ENCODE measurements around the gene ARL1. TPM values are rescaled to one million over a fixed set of nuclear protein-coding genes. Genes with fewer than 3 reads are reported as not detected.

The ARL1 gene
- total RNA-seq, 1 experiment from 2014 or later = 76.0 TPM

- H3K4me1 ChIP-seq (ENCODE audit: control insufficient read depth in 1 of 2, insufficient read depth in 2 of 2, low read length in 2 of 2) = no peaks in the 10 kb centered on the region
- no peak for TF ChIP-seq FOSL1 (IDR thresholded peaks at IDR 0.05; ENCODE audit: low read depth)
- no peak for TF ChIP-seq TCF7L2 (IDR thresholded peaks at IDR 0.05; ENCODE audit: borderline replicate concordance, extremely low read depth, insufficient read depth, insufficient read length)
- no peak for TF ChIP-seq CTCF (IDR thresholded peaks at IDR 0.05 in 2 of 3, conservative IDR thresholded peaks at IDR 0.05 in 1 of 3; ENCODE audit: borderline replicate concordance in 1 of 3, insufficient read depth in 1 of 3, low read depth in 2 of 3, low read length in 2 of 3)
- TF ChIP-seq SIN3A (IDR thresholded peaks at IDR 0.05; ENCODE audit: low read depth) = no peak
- no peak for TF ChIP-seq POLR2AphosphoS5 (IDR thresholded peaks at IDR 0.05; ENCODE audit: low read depth, low read length)
- no peak for TF ChIP-seq POLR2A (IDR thresholded peaks at IDR 0.05; ENCODE audit: borderline replicate concordance, extremely low read depth, insufficient read depth, insufficient read length)
- TF ChIP-seq CBX3 (IDR thresholded peaks at IDR 0.05; ENCODE audit: low read depth) = no peak
- TF ChIP-seq JUND (IDR thresholded peaks at IDR 0.05) = no peak
- TF ChIP-seq ZFX (IDR thresholded peaks at IDR 0.05) = no peak
- TF ChIP-seq MAX (IDR thresholded peaks at IDR 0.05) = no peak
- no peak for TF ChIP-seq EZH2phosphoT487 (IDR thresholded peaks at IDR 0.05; ENCODE audit: borderline replicate concordance)
- no peaks in the 10 kb centered on the region for H4K20me1 ChIP-seq (ENCODE audit: insufficient read depth)
- intact Hi-C loops (cut with micrococcal nuclease) = no loop called here
- RAD21 ChIA-PET (ENCODE audit: low non-redundant PET in 1 of 2, low total read pairs in 2 of 2, uncharacterized antibody in 2 of 2, unreplicated experiment in 2 of 2) = no interaction called here
- no peaks in the 10 kb centered on the region for H3K9me2 ChIP-seq (ENCODE audit: insufficient read depth)
- H3K4me2 ChIP-seq (ENCODE audit: low read length) = no peak overlapping the region
- no TSS peak for BruUV-seq (replicated peaks)
- no peak overlapping the region for H3K27ac ChIP-seq (ENCODE audit: low read depth, low read length)
- ATAC-seq = no peak
- no peaks in the 10 kb centered on the region for H3K79me2 ChIP-seq (ENCODE audit: insufficient read depth, low read length)
- no peak for DNase-seq (ENCODE audit: low read depth, low spot score)
- peaks cover 16 to 24% of the 10 kb centered on the region in 2 experiments; a peak in 3 of 4 replicates for H3K36me3 ChIP-seq (ENCODE audit: control insufficient read depth in 1 of 2, insufficient read depth in 2 of 2, low read length in 2 of 2)
- H3K9me3 ChIP-seq (ENCODE audit: control insufficient read depth in 1 of 2, insufficient read depth in 1 of 2, low read depth in 1 of 2, low read length in 2 of 2) = no peaks in the 10 kb centered on the region
- no peak overlapping the region for H3K4me3 ChIP-seq (replicated peaks in 1 of 2; ENCODE audit: low read depth in 1 of 2, low read length in 2 of 2)
- no peak overlapping the region for H3K9ac ChIP-seq (ENCODE audit: low read length)
- POLR2A ChIA-PET = no interaction called here
- H3K27me3 ChIP-seq (ENCODE audit: insufficient read depth, low read length) = no peaks in the 10 kb centered on the region
- no peak overlapping the region for H2AFZ ChIP-seq (ENCODE audit: low read depth, low read length, poor library complexity, severe bottlenecking)
- CTCF ChIA-PET = no interaction called here
These were observed 46.1 kb downstream of the ARL1 start for GRCh38 chr12:101361455-101361854.
